MM.1S (cell line): ENCODE results near the gene ALB.

Source experiments
- DNase-seq: peaks from one replicate; pipeline ENCODE4 v3.0.0-alpha.2; 2015
- H2AFZ ChIP-seq: fragments of 300-600 bp; sonication (generic); 2 replicates; pipeline ENCODE4 v1.6.0; 2016; ENCODE audit warnings: antibody characterized with exemption, low read length
- H3F3A ChIP-seq: fragments of 300-600 bp; sonication (generic); 2 replicates; pipeline ENCODE4 v1.6.1; 2016; ENCODE audit warnings: mild to moderate bottlenecking, antibody characterized with exemption, low read length, moderate library complexity, mixed read lengths; ENCODE audit not compliant: insufficient read depth
- H3K27ac ChIP-seq: fragments of 300-600 bp; sonication (generic); 2 replicates; pipeline ENCODE4 v1.5.1; 2016; ENCODE audit warnings: mild to moderate bottlenecking, low read length
- H3K27me3 ChIP-seq: fragments of 300-600 bp; sonication (generic); replicated peaks from 2 replicates; pipeline ENCODE4 v1.6.0; 2016; ENCODE audit warnings: low read length; ENCODE audit not compliant: insufficient read depth
- H3K36me3 ChIP-seq: fragments of 300-600 bp; sonication (generic); replicated peaks from 2 replicates; pipeline ENCODE4 v1.6.1; 2016; ENCODE audit warnings: mild to moderate bottlenecking, low read length, mixed read lengths; ENCODE audit not compliant: insufficient read depth
- H3K4me1 ChIP-seq: fragments of 300-600 bp; sonication (generic); 2 replicates; pipeline ENCODE4 v1.6.1; 2016; ENCODE audit warnings: low read length, mixed read lengths
- H3K4me2 ChIP-seq: fragments of 300-600 bp; sonication (generic); 2 replicates; pipeline ENCODE4 v1.6.0; 2016; ENCODE audit warnings: low read depth, low read length
- H3K4me3 ChIP-seq: fragments of 300-600 bp; sonication (generic); 2 replicates; pipeline ENCODE4 v1.5.1; 2016; ENCODE audit warnings: low read length, mixed read lengths
- H3K79me2 ChIP-seq: fragments of 300-600 bp; sonication (generic); 2 replicates; pipeline ENCODE4 v1.6.1; 2016; ENCODE audit warnings: mixed run types, low read length, mixed read lengths
- H3K9ac ChIP-seq: fragments of 300-600 bp; sonication (generic); 2 replicates; pipeline ENCODE4 v1.6.1; 2016; ENCODE audit warnings: low read length, mixed read lengths
- H3K9me2 ChIP-seq: fragments of 300-600 bp; sonication (generic); replicated peaks from 2 replicates; pipeline ENCODE4 v1.6.1; 2016; ENCODE audit warnings: mild to moderate bottlenecking, low read length, mixed read lengths; ENCODE audit not compliant: insufficient read depth
- H3K9me3 ChIP-seq: fragments of 300-600 bp; sonication (generic); replicated peaks from 2 replicates; pipeline ENCODE4 v1.6.1; 2016; ENCODE audit warnings: mild to moderate bottlenecking, low read length, mixed read lengths; ENCODE audit not compliant: insufficient read depth
- H4K20me1 ChIP-seq: fragments of 300-600 bp; sonication (generic); 2 replicates; pipeline ENCODE4 v1.6.1; 2016; ENCODE audit warnings: mild to moderate bottlenecking, low read length, moderate library complexity, mixed read lengths; ENCODE audit not compliant: insufficient read depth
- CTCF ChIP-seq: fragments of 300-600 bp; sonication (generic); IDR thresholded peaks from 2 replicates; pipeline ENCODE4 v1.5.1; 2016; ENCODE audit warnings: antibody characterized with exemption, low read length, mixed read lengths
- EZH2 ChIP-seq: fragments of 300-600 bp; sonication (generic); optimal IDR thresholded peaks from 2 replicates; pipeline ENCODE3; 2017; ENCODE audit warnings: low read depth, mild to moderate bottlenecking, antibody characterized with exemption, low read length, mixed read lengths
- EZH2phosphoT487 ChIP-seq: fragments of 300-600 bp; sonication (generic); IDR thresholded peaks from 2 replicates; pipeline ENCODE4 v1.6.1; 2018; ENCODE audit warnings: antibody characterized with exemption, low read length

Gene ALB

GRCh38 chr4:73418677-73419076 is 14.6 kb downstream of the ALB start:
- Histone ChIP-seq H3K4me3 (no peak overlapping the region), H3K79me2 (no peaks in the 10 kb centered on the region), H3K4me1 (no peaks in the 10 kb centered on the region), H3K9ac (no peak overlapping the region), H2AFZ (no peak overlapping the region), H3K4me2 (no peak overlapping the region), H3K27ac (no peak overlapping the region), H4K20me1 (no peaks in the 10 kb centered on the region), H3K9me3 (no peaks in the 10 kb centered on the region), H3K9me2 (no peaks in the 10 kb centered on the region), H3F3A (no peaks in the 10 kb centered on the region), H3K27me3 (no peaks in the 10 kb centered on the region), H3K36me3 (no peaks in the 10 kb centered on the region)
- DNase-seq, result no peak
- no peak for TF ChIP-seq EZH2
- no peak for TF ChIP-seq EZH2phosphoT487
- TF ChIP-seq CTCF, result no peak

- H3K9ac ChIP-seq, result no peak overlapping the region
- H3K36me3 ChIP-seq, result no peaks in the 10 kb centered on the region
- H3K4me2 ChIP-seq, result no peak overlapping the region
- no peak overlapping the region for H3K27ac ChIP-seq
- H3K4me3 ChIP-seq, result no peak overlapping the region
- H3K79me2 ChIP-seq, result no peaks in the 10 kb centered on the region
- DNase-seq, result no peak
- H3K4me1 ChIP-seq, result no peaks in the 10 kb centered on the region
- no peaks in the 10 kb centered on the region for H3K27me3 ChIP-seq
- H2AFZ ChIP-seq, result no peak overlapping the region
- no peaks in the 10 kb centered on the region for H3F3A ChIP-seq
- H4K20me1 ChIP-seq, result no peaks in the 10 kb centered on the region
- TF ChIP-seq EZH2 (no peak), EZH2phosphoT487 (no peak), CTCF (no peak)
- H3K9me2 ChIP-seq, result no peaks in the 10 kb centered on the region
- no peaks in the 10 kb centered on the region for H3K9me3 ChIP-seq
These were observed 15.3 kb downstream of the ALB start for GRCh38 chr4:73419106-73420038.

- DNase-seq, result no peak
- H3K36me3 ChIP-seq, result no peaks in the 10 kb centered on the region
- H3K9me3 ChIP-seq, result no peaks in the 10 kb centered on the region
- no peak overlapping the region for H3K9ac ChIP-seq
- no peaks in the 10 kb centered on the region for H3F3A ChIP-seq
- H3K4me2 ChIP-seq, result no peak overlapping the region
- no peaks in the 10 kb centered on the region for H3K27me3 ChIP-seq
- H3K27ac ChIP-seq, result no peak overlapping the region
- H3K9me2 ChIP-seq, result no peaks in the 10 kb centered on the region
- TF ChIP-seq EZH2phosphoT487 (no peak), EZH2 (no peak), CTCF (no peak)
- H3K4me3 ChIP-seq, result no peak overlapping the region
- no peaks in the 10 kb centered on the region for H4K20me1 ChIP-seq
- no peak overlapping the region for H2AFZ ChIP-seq
- H3K79me2 ChIP-seq, result no peaks in the 10 kb centered on the region
- H3K4me1 ChIP-seq, result no peaks in the 10 kb centered on the region
These were observed 16.5 kb downstream of the ALB start for GRCh38 chr4:73420615-73421014.
